ENCODE measurements around the gene MT1F.

MT1F gene

GRCh38 chr16:56629531-56629930, 28.2 kb upstream of the MT1F start:
- no peak overlapping the region for H2AK5ac ChIP-seq (ENCODE audit: low read length)
- no peak overlapping the region for H3K18ac ChIP-seq (ENCODE audit: low read length)
- no CpG with 5 or more reads among the region's 3 CpGs for WGBS (ENCODE audit: extremely low coverage, insufficient coverage, low lambda C conversion rate)
- no peak overlapping the region for H3K27ac ChIP-seq (ENCODE audit: low read depth, low read length)
- no peaks in the 10 kb centered on the region for H3K4me1 ChIP-seq (ENCODE audit: control insufficient read depth, low read depth, low read length)
- no peak overlapping the region for H3K4me2 ChIP-seq (ENCODE audit: low read length)
- H3K4me3 ChIP-seq (ENCODE audit: low read length): no peak overlapping the region
- H3K4ac ChIP-seq (ENCODE audit: low read depth, low read length): no peak overlapping the region
- H3K9ac ChIP-seq (ENCODE audit: low read length): no peak overlapping the region
- no peaks in the 10 kb centered on the region for H3K79me1 ChIP-seq (ENCODE audit: low read length)
- no peak overlapping the region for H2BK120ac ChIP-seq (ENCODE audit: low read depth, low read length)
- H3K56ac ChIP-seq (ENCODE audit: low read length): no peak overlapping the region
- peaks cover 76% of the 10 kb centered on the region for H3K27me3 ChIP-seq (ENCODE audit: insufficient read depth, low read length, poor library complexity)
- no peaks in the 10 kb centered on the region for H3K36me3 ChIP-seq (ENCODE audit: control insufficient read depth, insufficient read depth, low read length)
- H3K79me2 ChIP-seq (ENCODE audit: control insufficient read depth, insufficient read depth, low read length): no peaks in the 10 kb centered on the region
- H4K8ac ChIP-seq (ENCODE audit: low read depth, low read length): no peak overlapping the region
- no peak overlapping the region for H4K5ac ChIP-seq (ENCODE audit: low read length)
- no peak overlapping the region for H2BK5ac ChIP-seq (ENCODE audit: low read length)
- no peak overlapping the region for H2BK15ac ChIP-seq (replicated peaks; ENCODE audit: low read depth)
- no peak for DNase-seq
- no peak overlapping the region for H3K23ac ChIP-seq (ENCODE audit: low read length)

GRCh38 chr16:56630134-56630533, 27.6 kb upstream of the MT1F start:
- H3K36me3 ChIP-seq (ENCODE audit: control insufficient read depth, insufficient read depth, low read length): no peaks in the 10 kb centered on the region
- WGBS (ENCODE audit: extremely low coverage, insufficient coverage, low lambda C conversion rate): no CpG with 5 or more reads among the region's 3 CpGs
- no peak overlapping the region for H2BK5ac ChIP-seq (ENCODE audit: low read length)
- no peak overlapping the region for H3K4me3 ChIP-seq (ENCODE audit: low read length)
- H3K23ac ChIP-seq (ENCODE audit: low read length): no peak overlapping the region
- no peak overlapping the region for H2BK120ac ChIP-seq (ENCODE audit: low read depth, low read length)
- no peak overlapping the region for H3K18ac ChIP-seq (ENCODE audit: low read length)
- H3K4me1 ChIP-seq (ENCODE audit: control insufficient read depth, low read depth, low read length): no peaks in the 10 kb centered on the region
- no peaks in the 10 kb centered on the region for H3K79me1 ChIP-seq (ENCODE audit: low read length)
- no peak overlapping the region for H3K4ac ChIP-seq (ENCODE audit: low read depth, low read length)
- H3K27ac ChIP-seq (ENCODE audit: low read depth, low read length): no peak overlapping the region
- no peak overlapping the region for H4K5ac ChIP-seq (ENCODE audit: low read length)
- no peak overlapping the region for H3K56ac ChIP-seq (ENCODE audit: low read length)
- H3K27me3 ChIP-seq (ENCODE audit: insufficient read depth, low read length, poor library complexity): peaks cover 77% of the 10 kb centered on the region
- no peak for DNase-seq
- no peak overlapping the region for H3K4me2 ChIP-seq (ENCODE audit: low read length)
- no peaks in the 10 kb centered on the region for H3K79me2 ChIP-seq (ENCODE audit: control insufficient read depth, insufficient read depth, low read length)
- no peak overlapping the region for H3K9ac ChIP-seq (ENCODE audit: low read length)
- H2AK5ac ChIP-seq (ENCODE audit: low read length): no peak overlapping the region
- H2BK15ac ChIP-seq (replicated peaks; ENCODE audit: low read depth): no peak overlapping the region
- H4K8ac ChIP-seq (ENCODE audit: low read depth, low read length): no peak overlapping the region

GRCh38 chr16:56631197-56631596, 26.6 kb upstream of the MT1F start:
- H2BK15ac ChIP-seq (replicated peaks; ENCODE audit: low read depth): no peak overlapping the region
- no peak overlapping the region for H3K27ac ChIP-seq (ENCODE audit: low read depth, low read length)
- H3K9ac ChIP-seq (ENCODE audit: low read length): no peak overlapping the region
- no peak overlapping the region for H2BK5ac ChIP-seq (ENCODE audit: low read length)
- H3K4me1 ChIP-seq (ENCODE audit: control insufficient read depth, low read depth, low read length): no peaks in the 10 kb centered on the region
- H2BK120ac ChIP-seq (ENCODE audit: low read depth, low read length): no peak overlapping the region
- peaks cover 77% of the 10 kb centered on the region for H3K27me3 ChIP-seq (ENCODE audit: insufficient read depth, low read length, poor library complexity)
- no peak for DNase-seq
- H3K4me2 ChIP-seq (ENCODE audit: low read length): no peak overlapping the region
- H4K5ac ChIP-seq (ENCODE audit: low read length): no peak overlapping the region
- no peak overlapping the region for H3K18ac ChIP-seq (ENCODE audit: low read length)
- H4K8ac ChIP-seq (ENCODE audit: low read depth, low read length): no peak overlapping the region
- no peak overlapping the region for H2AK5ac ChIP-seq (ENCODE audit: low read length)
- H3K79me2 ChIP-seq (ENCODE audit: control insufficient read depth, insufficient read depth, low read length): no peaks in the 10 kb centered on the region
- H3K4me3 ChIP-seq (ENCODE audit: low read length): no peak overlapping the region
- H3K23ac ChIP-seq (ENCODE audit: low read length): no peak overlapping the region
- H3K56ac ChIP-seq (ENCODE audit: low read length): no peak overlapping the region
- H3K4ac ChIP-seq (ENCODE audit: low read depth, low read length): no peak overlapping the region
- no peaks in the 10 kb centered on the region for H3K79me1 ChIP-seq (ENCODE audit: low read length)
- WGBS (ENCODE audit: extremely low coverage, insufficient coverage, low lambda C conversion rate): no CpG with 5 or more reads among the region's 10 CpGs
- no peaks in the 10 kb centered on the region for H3K36me3 ChIP-seq (ENCODE audit: control insufficient read depth, insufficient read depth, low read length)

- Histone ChIP-seq H3K27ac (ENCODE audit: low read depth, low read length) (no peak overlapping the region), H4K8ac (ENCODE audit: low read depth, low read length) (no peak overlapping the region), H3K4ac (ENCODE audit: low read depth, low read length) (no peak overlapping the region), H4K5ac (ENCODE audit: low read length) (no peak overlapping the region), H3K23ac (ENCODE audit: low read length) (no peak overlapping the region), H3K36me3 (ENCODE audit: control insufficient read depth, insufficient read depth, low read length) (no peaks in the 10 kb centered on the region), H2BK15ac (replicated peaks; ENCODE audit: low read depth) (no peak overlapping the region), H3K4me1 (ENCODE audit: control insufficient read depth, low read depth, low read length) (no peaks in the 10 kb centered on the region), H2AK5ac (ENCODE audit: low read length) (no peak overlapping the region), H3K9ac (ENCODE audit: low read length) (peak overlapping the region; percentile 29), H2BK5ac (ENCODE audit: low read length) (no peak overlapping the region), H3K79me2 (ENCODE audit: control insufficient read depth, insufficient read depth, low read length) (no peaks in the 10 kb centered on the region), H3K27me3 (ENCODE audit: insufficient read depth, low read length, poor library complexity) (peaks cover 78% of the 10 kb centered on the region), H3K4me3 (ENCODE audit: low read length) (no peak overlapping the region), H3K18ac (ENCODE audit: low read length) (no peak overlapping the region), H2BK120ac (ENCODE audit: low read depth, low read length) (no peak overlapping the region), H3K4me2 (ENCODE audit: low read length) (peak overlapping the region; percentile 25), H3K79me1 (ENCODE audit: low read length) (no peaks in the 10 kb centered on the region), H3K56ac (ENCODE audit: low read length) (peak overlapping the region; percentile 73)
- DNase-seq: no peak
- no CpG with 5 or more reads among the region's 14 CpGs for WGBS (ENCODE audit: extremely low coverage, insufficient coverage, low lambda C conversion rate)
These were observed 26.0 kb upstream of the MT1F start for GRCh38 chr16:56631832-56632155.

- DNase-seq: peak; percentile 32
- H2BK15ac ChIP-seq (replicated peaks; ENCODE audit: low read depth): no peak within 1 kb of the TSS
- H3K79me2 ChIP-seq (ENCODE audit: control insufficient read depth, insufficient read depth, low read length): no peaks in the 10 kb centered on the region
- H2AK5ac ChIP-seq (ENCODE audit: low read length): no peak within 1 kb of the TSS
- H4K8ac ChIP-seq (ENCODE audit: low read depth, low read length): no peak within 1 kb of the TSS
- peak within 1 kb of the TSS; percentile 73 for H3K56ac ChIP-seq (ENCODE audit: low read length)
- H3K4me2 ChIP-seq (ENCODE audit: low read length): peak within 1 kb of the TSS; percentile 25
- no peak within 1 kb of the TSS for H4K5ac ChIP-seq (ENCODE audit: low read length)
- H3K36me3 ChIP-seq (ENCODE audit: control insufficient read depth, insufficient read depth, low read length): no peaks in the 10 kb centered on the region
- no peak within 1 kb of the TSS for H3K4me3 ChIP-seq (ENCODE audit: low read length)
- H3K18ac ChIP-seq (ENCODE audit: low read length): no peak within 1 kb of the TSS
- H3K9ac ChIP-seq (ENCODE audit: low read length): peak within 1 kb of the TSS; percentile 29
- H3K27me3 ChIP-seq (ENCODE audit: insufficient read depth, low read length, poor library complexity): peaks cover 83% of the 10 kb centered on the region
- H3K79me1 ChIP-seq (ENCODE audit: low read length): no peaks in the 10 kb centered on the region
- no peaks in the 10 kb centered on the region for H3K4me1 ChIP-seq (ENCODE audit: control insufficient read depth, low read depth, low read length)
- WGBS (ENCODE audit: extremely low coverage, insufficient coverage, low lambda C conversion rate): no CpG with 5 or more reads among the region's 61 CpGs
- no peak within 1 kb of the TSS for H3K27ac ChIP-seq (ENCODE audit: low read depth, low read length)
- no peak within 1 kb of the TSS for H2BK5ac ChIP-seq (ENCODE audit: low read length)
- no peak within 1 kb of the TSS for H3K23ac ChIP-seq (ENCODE audit: low read length)
- no peak within 1 kb of the TSS for H2BK120ac ChIP-seq (ENCODE audit: low read depth, low read length)
- H3K4ac ChIP-seq (ENCODE audit: low read depth, low read length): no peak within 1 kb of the TSS
These were observed 25.5 kb upstream of the MT1F start, which contains the start of gene MT1M for GRCh38 chr16:56632156-56632847. MT1M (plus strand) TSS chr16:56632659; CDS start chr16:56632732, 73 bp downstream.

- Histone ChIP-seq H3K4me3 (ENCODE audit: low read length) (no peak overlapping the region), H4K5ac (ENCODE audit: low read length) (no peak overlapping the region), H3K4ac (ENCODE audit: low read depth, low read length) (no peak overlapping the region), H3K56ac (ENCODE audit: low read length) (no peak overlapping the region), H3K9ac (ENCODE audit: low read length) (no peak overlapping the region), H4K8ac (ENCODE audit: low read depth, low read length) (no peak overlapping the region), H2AK5ac (ENCODE audit: low read length) (no peak overlapping the region), H2BK15ac (replicated peaks; ENCODE audit: low read depth) (no peak overlapping the region), H2BK120ac (ENCODE audit: low read depth, low read length) (no peak overlapping the region), H3K79me2 (ENCODE audit: control insufficient read depth, insufficient read depth, low read length) (no peaks in the 10 kb centered on the region), H3K18ac (ENCODE audit: low read length) (no peak overlapping the region), H3K4me1 (ENCODE audit: control insufficient read depth, low read depth, low read length) (no peaks in the 10 kb centered on the region), H3K27ac (ENCODE audit: low read depth, low read length) (no peak overlapping the region), H2BK5ac (ENCODE audit: low read length) (no peak overlapping the region), H3K4me2 (ENCODE audit: low read length) (no peak overlapping the region), H3K27me3 (ENCODE audit: insufficient read depth, low read length, poor library complexity) (peaks cover 89% of the 10 kb centered on the region), H3K79me1 (ENCODE audit: low read length) (no peaks in the 10 kb centered on the region), H3K36me3 (ENCODE audit: control insufficient read depth, insufficient read depth, low read length) (no peaks in the 10 kb centered on the region), H3K23ac (ENCODE audit: low read length) (no peak overlapping the region)
- WGBS (ENCODE audit: extremely low coverage, insufficient coverage, low lambda C conversion rate): no CpG with 5 or more reads among the region's 6 CpGs
- DNase-seq: no peak
These were observed 24.9 kb upstream of the MT1F start for GRCh38 chr16:56632848-56633365.

Measured in mesendoderm (in vitro differentiated cells).